Right ventricle myocardium inferior (tissue), 1 donor: ENCODE data around the gene ABHD6. TPM values are rescaled to one million over a fixed set of nuclear protein-coding genes. Genes with fewer than 3 reads are reported as not detected.
A peak's percentile ranks its signal among the peaks of the same experiment; 100 is the strongest.
"Not testable (repeated sequence)": the region's sequence is repeated elsewhere in the genome, so short reads cannot be mapped to it uniquely, and the experiment has no call there.

ENCODE experiments used
- ATAC-seq: fragments of 200-7000 bp; cut with Tn5 transposase; one replicate; pipeline ENCODE4 v1.9.1; 2020; ENCODE audit warnings: mild to moderate bottlenecking, moderate library complexity
- DNase-seq: peaks from one replicate; pipeline ENCODE4 v3.0.0; 2021; ENCODE audit errors: missing footprints
- intact Hi-C: fragments of 100-400 bp; cut with DNase I; formaldehyde crosslinking; loops from one replicate; pipeline ENCODE4 v1.11.0; 2022
- long read RNA-seq: library from polyadenylated mRNA; unstranded; transcript quantifications from one replicate; pipeline ENCODE4 v2.0.0, GENCODE V29; 2021
- total RNA-seq: library from RNA; stranded (reverse); fragmentation: NEBNext Ultra II Directional; extraction: Animal tissue kit (Norgen Biotek cat#: 25700); gene quantifications from one replicate; pipeline ENCODE4 v1.2.1, GENCODE V29; 2021
- donor health status: DM: no; HTN: yes; CAD: no; lungs with severe emphysema.

The ABHD6 gene, protein sequence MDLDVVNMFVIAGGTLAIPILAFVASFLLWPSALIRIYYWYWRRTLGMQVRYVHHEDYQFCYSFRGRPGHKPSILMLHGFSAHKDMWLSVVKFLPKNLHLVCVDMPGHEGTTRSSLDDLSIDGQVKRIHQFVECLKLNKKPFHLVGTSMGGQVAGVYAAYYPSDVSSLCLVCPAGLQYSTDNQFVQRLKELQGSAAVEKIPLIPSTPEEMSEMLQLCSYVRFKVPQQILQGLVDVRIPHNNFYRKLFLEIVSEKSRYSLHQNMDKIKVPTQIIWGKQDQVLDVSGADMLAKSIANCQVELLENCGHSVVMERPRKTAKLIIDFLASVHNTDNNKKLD
- 10.5 TPM for total RNA-seq
- long read RNA-seq, transcript ABHD6-201 (9 exons, 2,393 nt), result major isoform, 6 of 11 reads
- long read RNA-seq, partial matches to known transcripts, result 0 of 11 reads
- long read RNA-seq, other reads (novel, unspliced or antisense), result 2 of 11 reads

DNA sequence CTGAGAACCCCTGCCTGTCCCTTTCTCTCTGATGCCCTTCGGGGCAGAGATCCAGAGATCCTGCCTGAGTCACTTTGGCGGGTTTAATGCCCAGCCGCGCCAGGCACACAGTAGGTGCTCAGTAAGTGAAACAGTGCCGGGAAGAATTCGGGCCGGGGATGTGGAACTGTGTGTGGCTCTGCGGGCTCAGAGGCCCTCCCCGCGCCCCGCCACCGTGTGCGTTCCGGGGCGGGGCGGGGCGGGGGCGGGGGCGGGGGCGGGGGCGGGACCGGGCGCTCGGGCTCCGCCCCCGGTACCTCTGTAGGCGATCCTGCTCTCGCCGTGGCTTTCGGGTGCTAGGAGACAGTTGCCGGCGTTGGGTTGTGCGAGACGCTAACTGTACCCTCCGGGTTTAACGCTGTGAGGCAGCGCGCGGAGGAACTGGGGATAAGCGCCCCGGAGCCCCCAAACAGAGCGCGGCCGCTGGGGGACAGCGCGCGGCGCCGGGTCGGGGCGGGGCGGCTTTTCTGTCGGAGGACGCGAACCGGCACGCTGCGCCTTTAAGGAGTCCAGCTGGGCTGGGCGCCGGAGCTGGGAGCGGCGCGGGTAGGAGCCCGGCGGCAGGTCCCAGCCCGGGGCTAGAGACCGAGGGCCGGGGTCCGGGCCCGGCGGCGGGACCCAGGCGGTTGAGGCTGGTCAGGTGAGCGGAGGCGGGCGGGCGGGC, at the start of gene ABHD6:
ABHD6 (plus strand) TSS at position 555 of the 703 bp plus-strand sequence. CDS start 18,795 bp downstream, outside the sequence.
- ATAC-seq (peak; percentile 94), DNase-seq (peak; percentile 88)
- intact Hi-C loops, result loop anchor here (5.0 kb wide), 1 partner anchor 60 kb away; no protein-coding TSS in a partner anchor

DNA sequence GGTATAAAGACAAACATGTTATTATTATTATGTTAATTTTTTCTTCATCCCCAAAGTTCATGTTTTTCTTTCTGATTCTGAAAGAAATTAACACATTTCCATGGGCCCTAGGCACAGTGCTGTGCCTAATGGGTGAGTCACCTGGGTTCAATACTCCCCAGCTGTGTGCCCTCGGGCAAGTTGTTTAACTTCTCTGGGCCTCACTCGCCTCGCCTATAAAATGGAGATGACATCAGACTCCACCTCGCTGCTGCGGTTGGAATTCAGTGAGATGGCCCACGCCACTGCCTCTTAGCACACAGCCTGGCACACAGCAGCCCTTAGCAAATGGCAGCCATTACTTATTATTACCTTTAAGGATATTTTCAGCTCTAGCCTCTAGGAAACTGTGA, 49.4 kb upstream of the ABHD6 start:
- DNase-seq (no peak), ATAC-seq (no peak)
- intact Hi-C loops, result loop anchor here (2.0 kb wide), 1 partner anchor 29 kb away; no protein-coding TSS in a partner anchor

DNA sequence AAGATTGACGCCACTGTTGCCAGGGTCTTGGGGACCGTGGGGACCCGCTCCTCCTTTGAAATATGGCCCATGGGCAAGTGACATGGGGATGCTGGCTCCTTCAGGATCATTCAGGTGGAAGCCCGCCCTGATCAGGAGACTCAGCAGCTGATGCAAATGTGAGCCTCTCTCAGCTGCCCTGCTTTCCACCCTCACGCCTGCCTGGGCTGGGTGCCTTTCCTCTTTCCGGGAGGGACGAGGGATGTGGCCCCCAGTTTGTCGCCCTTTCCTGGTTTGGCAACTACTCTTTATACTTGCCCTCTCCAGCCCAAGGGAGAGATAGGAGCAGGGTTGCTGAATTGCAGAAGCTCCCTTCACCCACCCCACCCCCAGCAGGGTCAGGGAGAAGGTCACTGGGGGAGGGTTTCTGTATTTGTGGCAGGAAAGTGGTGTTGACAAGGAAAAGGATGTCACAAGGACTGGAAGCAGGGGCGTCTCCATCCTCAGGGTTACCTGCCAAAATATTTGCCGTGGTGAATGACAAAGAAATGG, 48.6 kb upstream of the ABHD6 start:
- intact Hi-C loops, result loop anchor here (2.0 kb wide), 1 partner anchor 28 kb away; no protein-coding TSS in a partner anchor
- ATAC-seq (peak; percentile 47), DNase-seq (no peak)

DNA sequence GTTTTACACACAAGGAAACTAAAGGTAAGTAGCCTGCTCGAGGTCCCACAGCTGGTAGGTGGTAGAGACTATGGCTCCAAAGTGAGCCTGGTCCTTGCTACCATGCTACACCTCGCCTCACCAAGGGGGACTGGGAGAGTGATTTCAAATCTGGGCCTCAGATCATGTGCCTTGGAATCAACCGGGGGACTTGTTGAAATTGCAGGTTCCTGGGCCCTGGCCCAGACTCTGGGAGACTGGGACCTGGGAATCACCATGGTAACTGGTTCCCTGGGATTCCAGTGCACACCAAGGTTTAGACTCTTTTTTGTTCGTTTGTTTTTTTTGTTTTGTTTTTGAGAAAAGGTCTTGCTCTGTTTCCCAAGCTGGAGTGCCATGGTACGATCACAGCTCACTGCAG, 47.9 kb upstream of the ABHD6 start:
- no peak for DNase-seq
- intact Hi-C loops, result loop anchor here (2.0 kb wide), 1 partner anchor 27 kb away; no protein-coding TSS in a partner anchor
- ATAC-seq, result no peak

DNA sequence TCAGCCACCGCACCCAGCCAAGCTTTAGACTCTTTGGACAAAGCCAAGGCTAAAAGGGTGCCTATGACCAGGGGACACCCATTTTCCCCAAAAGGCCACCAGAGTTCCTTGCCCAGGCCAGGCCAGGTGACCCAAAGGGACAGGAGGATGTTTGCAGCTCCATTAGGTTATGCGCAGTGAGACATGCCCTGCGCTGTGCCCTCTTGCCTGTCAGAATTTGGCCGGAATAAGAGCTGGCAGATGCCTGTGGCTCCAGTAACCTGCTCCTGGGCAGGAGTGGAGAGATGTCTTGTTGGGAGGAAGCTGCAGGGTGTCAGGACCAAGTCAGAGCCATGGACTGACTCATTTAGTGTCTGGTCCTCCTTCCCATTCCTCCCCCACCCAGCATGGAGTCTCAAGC, 47.3 kb upstream of the ABHD6 start:
- DNase-seq, result no peak
- ATAC-seq, result no peak
- intact Hi-C loops, result no loop called here

DNA sequence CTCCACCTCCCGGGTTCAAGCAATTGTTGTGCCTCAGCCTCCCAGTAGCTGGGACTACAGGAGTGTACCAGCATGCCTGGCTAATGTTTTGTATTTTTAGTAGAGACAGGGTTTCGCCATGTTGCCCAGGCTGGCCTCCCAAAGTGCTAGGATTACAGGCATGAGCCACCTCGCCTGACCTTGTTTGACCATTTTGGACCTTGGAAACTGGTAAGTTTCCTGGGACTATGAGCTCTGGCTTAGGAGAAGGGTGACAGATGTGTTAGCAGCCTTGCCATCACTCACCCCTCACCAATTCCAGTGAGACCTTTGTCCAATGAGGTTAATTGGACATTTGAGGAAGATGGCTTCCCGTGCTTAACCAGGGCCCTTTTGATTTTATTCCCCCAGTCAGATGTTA, 46.7 kb upstream of the ABHD6 start:
- intact Hi-C loops, result no loop called here
- ATAC-seq, result no peak
- DNase-seq, result no peak

DNA sequence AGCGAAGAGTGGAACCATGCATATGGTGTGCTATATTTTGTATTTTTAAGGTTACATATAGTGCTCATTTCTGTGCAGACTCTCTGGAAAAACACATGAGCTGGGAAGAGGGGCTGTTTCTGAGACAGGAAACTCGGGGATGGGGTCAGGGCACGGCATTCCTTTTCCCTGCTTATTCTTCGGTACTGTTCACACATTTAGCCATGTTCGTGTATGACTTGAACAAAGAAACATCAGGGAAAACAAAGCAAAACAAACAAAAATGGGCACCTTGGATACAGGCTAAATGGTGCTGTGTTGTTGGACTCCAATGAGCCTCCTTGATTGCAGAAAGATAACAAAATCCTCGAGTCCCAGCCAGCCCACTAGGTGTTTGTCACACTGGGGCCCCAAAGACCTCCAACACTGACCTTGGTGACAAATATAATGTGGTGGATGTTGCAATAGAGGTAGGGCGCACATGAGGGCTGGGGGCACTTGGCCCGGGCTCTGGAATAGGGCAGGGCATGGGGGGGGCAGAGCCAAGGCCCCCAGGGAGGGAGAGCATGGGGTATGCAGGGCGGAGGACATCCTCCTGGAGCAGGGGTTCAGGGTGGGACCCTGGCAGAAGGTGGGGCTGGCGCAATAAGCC, 46.1 kb upstream of the ABHD6 start:
- ATAC-seq (no peak), DNase-seq (no peak)

DNA sequence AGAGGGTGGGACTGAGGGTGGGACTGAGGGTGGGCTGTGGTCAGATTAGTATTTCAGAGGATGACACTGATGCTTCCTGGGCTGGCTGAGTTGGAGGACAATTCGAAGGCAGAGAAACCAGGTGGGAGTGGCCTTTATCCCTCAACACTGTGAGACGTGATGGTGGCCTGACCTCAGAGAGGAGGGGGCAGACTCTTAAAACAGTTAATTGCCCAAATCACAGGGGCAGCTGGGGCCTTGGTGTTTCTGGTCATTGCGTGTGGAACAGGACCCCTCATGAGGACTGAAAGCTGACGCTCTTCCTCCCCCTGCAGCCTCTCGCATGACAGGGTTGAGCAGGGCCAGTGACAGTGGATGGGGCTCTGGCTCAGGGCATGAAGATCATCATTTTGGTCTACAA, 45.5 kb upstream of the ABHD6 start:
- ATAC-seq, result no peak
- DNase-seq, result no peak
- intact Hi-C loops, result no loop called here

More for the DNA sequence above, 46.1 kb upstream of the ABHD6 start:
- intact Hi-C loops, result no loop called here

DNA sequence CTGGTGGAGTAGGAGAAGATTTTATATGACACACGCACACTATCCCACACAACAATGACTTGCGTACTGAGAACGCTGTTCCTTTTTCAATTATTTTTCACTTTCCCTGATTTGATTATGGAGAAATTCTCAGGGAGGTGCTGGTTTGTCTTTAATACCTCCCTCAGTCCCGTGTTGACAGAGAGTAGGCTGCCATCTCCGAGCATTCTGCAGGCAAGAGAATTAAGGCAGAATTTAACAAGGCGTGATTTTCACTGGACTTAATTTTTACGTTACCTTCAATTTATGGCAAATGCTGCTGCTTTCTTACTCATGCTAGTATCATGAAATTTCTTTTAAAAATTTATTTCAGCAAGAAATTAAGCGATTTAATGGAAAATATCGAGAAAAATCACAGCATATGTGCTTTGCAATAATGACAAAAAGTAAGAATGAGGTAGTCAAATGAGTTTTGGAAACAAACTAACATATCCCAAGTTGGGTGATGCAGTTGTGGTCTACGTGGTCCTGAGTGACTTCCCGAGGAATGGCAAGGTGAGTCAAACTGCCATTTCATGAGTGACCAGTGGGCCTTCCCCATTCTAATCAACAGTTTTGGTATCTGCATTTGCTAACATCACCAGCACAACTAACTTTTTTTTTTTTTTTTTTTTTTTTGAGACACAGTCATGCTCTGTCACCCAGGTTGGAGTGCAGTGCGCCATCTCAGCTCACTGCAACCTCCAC, 43.7 kb upstream of the ABHD6 start:
- DNase-seq (no peak), ATAC-seq (no peak)
- intact Hi-C loops, result no loop called here

DNA sequence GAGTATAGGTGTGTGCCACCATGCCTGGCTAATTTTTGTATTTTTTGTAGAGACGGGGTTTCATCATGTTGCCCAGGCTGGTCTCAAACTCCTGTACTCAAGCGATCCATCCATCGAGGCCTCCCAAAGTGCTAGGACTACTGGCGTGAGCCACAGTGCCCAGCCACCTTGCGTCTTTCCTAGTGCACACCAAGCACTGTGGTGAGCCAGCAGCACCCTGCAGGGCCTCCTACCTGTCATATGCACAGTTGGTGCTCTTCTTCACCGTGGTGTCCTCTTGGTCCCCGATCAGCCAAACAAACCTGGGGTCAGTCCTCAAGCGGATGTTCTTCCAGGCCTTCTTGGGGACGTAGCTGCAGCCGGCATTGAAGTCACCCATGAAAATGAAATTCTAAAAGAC, 40.0 kb upstream of the ABHD6 start:
- no peak for DNase-seq
- intact Hi-C loops, result no loop called here
- no peak for ATAC-seq

DNA sequence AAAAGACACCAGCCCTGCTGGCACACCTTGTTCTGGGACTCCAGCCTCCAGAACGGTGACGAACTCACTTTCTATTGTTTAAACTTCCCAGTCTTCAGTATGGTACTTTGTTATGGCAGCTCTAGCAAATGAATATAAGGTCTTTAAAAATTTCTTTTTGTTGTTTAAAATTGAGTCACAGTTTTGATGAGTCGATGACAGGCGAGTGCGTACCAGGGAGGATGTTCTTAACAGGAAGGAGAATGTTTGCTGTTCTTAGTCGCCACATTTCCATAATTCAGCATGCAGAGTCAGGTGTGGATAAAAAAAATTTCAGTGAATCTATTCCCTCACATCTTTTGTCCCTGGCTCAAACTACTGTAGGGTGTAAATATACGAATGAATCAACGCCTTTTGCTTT, 39.2 kb upstream of the ABHD6 start:
- intact Hi-C loops, result no loop called here
- ATAC-seq (no peak), DNase-seq (no peak)

DNA sequence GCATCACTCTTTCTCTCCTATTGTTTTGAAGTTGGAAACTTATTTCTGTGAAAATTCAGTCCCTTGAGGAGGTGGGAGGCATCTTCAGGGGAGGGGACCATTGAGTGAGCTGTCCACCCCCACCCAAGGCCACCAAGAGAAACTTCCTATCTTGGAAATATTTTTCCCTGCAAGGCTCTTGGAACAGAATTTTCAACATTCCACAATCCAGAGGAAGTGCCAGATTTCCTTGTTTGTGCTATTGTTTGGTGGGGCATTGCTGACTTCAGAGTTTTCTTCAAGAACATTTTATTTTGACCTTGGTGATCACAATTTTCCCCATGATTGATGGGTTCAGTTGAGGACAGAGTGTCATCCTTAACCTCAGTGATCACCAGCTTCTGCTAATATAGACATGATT, 38.8 kb upstream of the ABHD6 start:
- intact Hi-C loops, result no loop called here
- no peak for DNase-seq
- no peak for ATAC-seq

DNA sequence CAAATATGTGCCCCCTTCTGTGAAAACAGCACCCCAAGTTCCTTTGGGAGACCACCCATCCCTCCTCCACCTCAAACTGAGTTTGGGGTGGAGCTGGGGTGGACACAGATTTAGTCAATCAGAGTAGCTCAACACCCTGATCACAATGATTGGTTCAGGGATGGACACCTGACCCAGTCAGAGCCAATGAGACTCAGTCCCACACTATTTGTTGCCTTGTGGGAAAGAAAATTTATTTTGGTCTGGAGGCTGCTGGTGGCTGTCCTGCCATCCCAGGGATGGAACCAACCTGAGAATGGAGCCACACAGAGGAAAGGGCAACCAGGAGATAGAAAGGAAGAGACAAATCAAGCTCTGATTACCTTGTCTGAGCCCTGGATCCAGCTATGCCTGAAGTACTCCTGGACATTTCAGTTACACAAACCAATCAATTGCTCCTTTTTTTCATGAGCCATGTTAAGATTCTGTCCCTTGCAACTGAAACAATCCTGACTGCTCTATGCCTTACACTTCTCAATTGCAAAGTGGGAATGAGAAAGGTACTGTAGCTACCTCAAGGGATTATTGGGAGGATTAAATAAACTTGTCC, 37.4 kb upstream of the ABHD6 start:
- peak; percentile 16 for ATAC-seq
- intact Hi-C loops, result no loop called here
- DNase-seq, result no peak

DNA sequence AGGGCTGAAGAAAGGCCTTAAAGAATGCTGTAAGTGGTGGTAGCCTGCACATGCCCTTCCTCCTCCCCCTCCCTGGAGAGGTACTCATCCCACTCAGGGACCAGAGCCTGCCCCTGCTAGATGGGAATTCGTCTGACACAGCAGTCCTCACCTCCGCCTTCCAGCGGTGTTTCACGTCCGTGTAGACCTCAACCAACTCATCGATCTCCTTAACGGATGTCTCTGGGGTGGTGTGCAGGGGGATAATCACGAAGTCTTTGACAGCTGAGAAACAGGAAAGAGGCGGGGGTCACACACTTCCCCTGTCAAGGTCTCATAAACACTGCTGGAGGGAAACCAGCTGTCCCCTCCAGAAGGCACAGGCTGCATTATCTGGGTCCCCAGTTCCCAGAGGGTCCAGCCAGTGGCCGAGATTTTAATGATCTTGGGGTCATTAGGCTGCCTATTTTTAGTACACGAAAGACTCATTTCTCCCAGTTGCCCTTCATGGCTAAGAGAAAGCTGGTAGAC, 36.7 kb upstream of the ABHD6 start:
- intact Hi-C loops, result no loop called here
- no peak for DNase-seq
- ATAC-seq, result no peak

DNA sequence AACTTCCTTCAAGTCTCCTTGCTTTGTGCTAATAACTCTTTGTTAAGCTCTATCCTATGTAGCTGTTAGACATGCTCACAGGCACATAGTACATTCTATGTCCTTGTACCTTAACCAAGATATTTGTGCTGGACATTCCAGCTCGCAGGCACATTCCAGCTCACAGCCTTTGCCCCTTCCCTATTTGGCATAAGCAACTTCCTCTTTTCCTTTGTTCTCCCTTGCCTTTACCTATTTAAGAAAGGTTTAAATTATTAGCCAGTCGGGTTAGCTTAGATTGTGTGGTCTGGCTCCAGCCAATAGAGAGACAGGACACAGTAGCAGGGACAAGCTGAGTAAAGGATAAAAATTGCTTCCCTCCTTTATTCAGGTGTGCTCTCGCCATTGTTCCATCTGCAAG, 36.1 kb upstream of the ABHD6 start:
- ATAC-seq, DNase-seq, intact Hi-C loops: not testable (repeated sequence)

DNA sequence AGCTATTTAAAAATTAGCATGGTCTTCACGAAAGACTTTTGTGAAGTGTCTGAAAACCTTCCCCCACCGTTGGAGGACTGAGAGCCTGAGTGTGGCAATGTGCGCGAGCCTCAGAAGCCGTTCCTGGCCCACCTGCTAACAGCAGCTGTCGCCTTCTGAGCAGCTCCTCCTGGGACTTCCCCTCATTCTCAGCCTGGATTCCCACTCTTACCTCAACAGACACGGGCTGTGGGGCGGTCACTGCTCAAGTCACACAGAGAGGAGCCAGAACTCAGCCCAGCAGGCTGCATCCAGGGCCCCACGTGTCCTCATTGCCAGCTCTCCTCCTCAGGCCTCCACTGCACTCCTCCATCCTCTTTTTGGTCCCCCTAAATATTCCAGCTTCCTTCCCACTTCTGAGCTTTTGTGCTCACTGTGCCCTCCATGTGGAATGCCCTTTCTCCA, 34.7 kb upstream of the ABHD6 start:
- DNase-seq (no peak), ATAC-seq (no peak)
- intact Hi-C loops, result no loop called here

DNA sequence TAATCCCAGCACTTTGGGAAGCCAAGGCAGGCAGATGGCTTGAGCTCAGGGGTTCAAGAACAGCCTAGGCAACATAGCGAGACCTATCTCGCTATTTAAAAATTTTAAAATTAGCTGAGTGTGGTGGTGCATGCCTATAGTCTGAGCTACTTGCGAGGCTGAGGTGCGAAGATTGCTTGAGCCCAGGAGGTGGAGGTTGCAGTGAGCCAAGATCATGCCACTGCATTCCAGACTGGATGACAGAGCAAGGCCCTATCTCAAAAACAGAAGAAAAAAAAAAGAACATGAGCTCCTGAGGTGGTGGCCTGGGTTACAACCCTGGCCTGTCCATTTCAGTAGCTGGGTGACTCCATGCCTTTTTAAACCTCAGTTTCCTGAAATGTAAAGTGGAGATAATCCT, 34.1 kb upstream of the ABHD6 start:
- ATAC-seq (no peak), DNase-seq (no peak)
- intact Hi-C loops, result no loop called here

DNA sequence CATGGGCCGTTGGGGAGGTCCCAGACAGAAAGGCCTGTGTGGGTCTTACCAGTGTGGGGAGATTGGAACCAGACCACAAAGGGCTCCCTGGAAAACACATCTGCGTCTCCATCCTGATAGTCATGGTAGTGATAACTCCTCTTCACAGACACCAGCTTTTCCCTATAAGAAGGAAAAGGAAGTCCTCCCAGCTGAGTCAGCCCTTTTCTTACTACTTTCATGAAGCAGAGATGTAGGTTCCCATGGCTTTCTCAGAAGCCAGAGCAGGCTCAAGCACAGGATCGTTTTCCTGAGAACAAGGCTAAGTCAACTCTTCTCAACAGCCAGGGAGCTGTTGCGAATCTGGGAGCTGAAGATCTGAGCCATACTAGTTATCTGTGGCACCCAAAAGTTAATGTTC, 32.9 kb upstream of the ABHD6 start:
- DNase-seq (no peak), ATAC-seq (no peak)
- intact Hi-C loops, result no loop called here
